Loucy (cell line): ENCODE measurements around the gene TRPM1.

Source experiments
- H2AFZ ChIP-seq: fragments of 200-600 bp; sonication (generic); 2 replicates; pipeline ENCODE4 v1.6.0; 2016; ENCODE audit warnings: antibody characterized with exemption, mild to moderate bottlenecking, low read length, moderate library complexity
- H3F3A ChIP-seq: fragments of 200-600 bp; 2 replicates; pipeline ENCODE4 v1.6.0; 2016; ENCODE audit warnings: antibody characterized with exemption, low read depth, mild to moderate bottlenecking
- H3K27me3 ChIP-seq: fragments of 200-600 bp; sonication (generic); 2 replicates; pipeline ENCODE4 v1.6.1; 2014; ENCODE audit warnings: low read length, mild to moderate bottlenecking; ENCODE audit not compliant: insufficient read depth, poor library complexity, severe bottlenecking
- H3K36me3 ChIP-seq: fragments of 200-600 bp; sonication (generic); 2 replicates; pipeline ENCODE4 v1.6.1; 2016; ENCODE audit warnings: low read length; ENCODE audit not compliant: insufficient read depth
- H3K4me1 ChIP-seq: fragments of 200-600 bp; sonication (generic); 2 replicates; pipeline ENCODE4 v1.5.1; 2014; ENCODE audit warnings: low read length, mild to moderate bottlenecking; ENCODE audit not compliant: insufficient read depth, poor library complexity, severe bottlenecking
- H3K4me2 ChIP-seq: fragments of 200-600 bp; sonication (generic); 2 replicates; pipeline ENCODE4 v1.6.0; 2014; ENCODE audit warnings: antibody characterized with exemption, low read length, low read depth, mild to moderate bottlenecking; ENCODE audit not compliant: poor library complexity, severe bottlenecking
- H3K4me3 ChIP-seq: fragments of 200-600 bp; sonication (generic); 2 replicates; pipeline ENCODE4 v1.5.1; 2014; ENCODE audit warnings: low read length, mild to moderate bottlenecking, mixed read lengths; ENCODE audit not compliant: poor library complexity, severe bottlenecking
- H3K79me2 ChIP-seq: fragments of 200-600 bp; sonication (generic); 2 replicates; pipeline ENCODE4 v1.6.1; 2014; ENCODE audit warnings: low read length; ENCODE audit not compliant: insufficient read depth
- H3K9ac ChIP-seq: fragments of 200-600 bp; sonication (generic); 2 replicates; pipeline ENCODE4 v1.6.0; 2014; ENCODE audit warnings: mild to moderate bottlenecking, low read depth, low read length, moderate library complexity; ENCODE audit not compliant: poor library complexity, severe bottlenecking
- H3K9me2 ChIP-seq: fragments of 200-600 bp; sonication (generic); replicated peaks from 2 replicates; pipeline ENCODE4 v1.6.1; 2016; ENCODE audit warnings: low read depth, low read length, mixed read lengths
- H3K9me3 ChIP-seq: fragments of 200-600 bp; sonication (generic); 2 replicates; pipeline ENCODE4 v1.6.1; 2014; ENCODE audit warnings: mild to moderate bottlenecking, antibody characterized with exemption, low read length, low read depth; ENCODE audit not compliant: insufficient read depth
- H4K20me1 ChIP-seq: fragments of 200-600 bp; sonication (generic); 2 replicates; pipeline ENCODE4 v1.6.0; 2014; ENCODE audit warnings: antibody characterized with exemption, low read length, mild to moderate bottlenecking; ENCODE audit not compliant: insufficient read depth, poor library complexity, severe bottlenecking
- CTCF ChIP-seq: fragments of 200-600 bp; sonication (generic); conservative IDR thresholded peaks from 2 replicates; pipeline ENCODE4 v1.5.1; 2014; ENCODE audit warnings: mild to moderate bottlenecking, antibody characterized with exemption, low read length
- EZH2phosphoT487 ChIP-seq: fragments of 200-600 bp; IDR thresholded peaks from 2 replicates; pipeline ENCODE4 v1.6.1; 2018; ENCODE audit warnings: antibody characterized with exemption, mild to moderate bottlenecking, moderate library complexity, borderline replicate concordance

Gene TRPM1

DNA sequence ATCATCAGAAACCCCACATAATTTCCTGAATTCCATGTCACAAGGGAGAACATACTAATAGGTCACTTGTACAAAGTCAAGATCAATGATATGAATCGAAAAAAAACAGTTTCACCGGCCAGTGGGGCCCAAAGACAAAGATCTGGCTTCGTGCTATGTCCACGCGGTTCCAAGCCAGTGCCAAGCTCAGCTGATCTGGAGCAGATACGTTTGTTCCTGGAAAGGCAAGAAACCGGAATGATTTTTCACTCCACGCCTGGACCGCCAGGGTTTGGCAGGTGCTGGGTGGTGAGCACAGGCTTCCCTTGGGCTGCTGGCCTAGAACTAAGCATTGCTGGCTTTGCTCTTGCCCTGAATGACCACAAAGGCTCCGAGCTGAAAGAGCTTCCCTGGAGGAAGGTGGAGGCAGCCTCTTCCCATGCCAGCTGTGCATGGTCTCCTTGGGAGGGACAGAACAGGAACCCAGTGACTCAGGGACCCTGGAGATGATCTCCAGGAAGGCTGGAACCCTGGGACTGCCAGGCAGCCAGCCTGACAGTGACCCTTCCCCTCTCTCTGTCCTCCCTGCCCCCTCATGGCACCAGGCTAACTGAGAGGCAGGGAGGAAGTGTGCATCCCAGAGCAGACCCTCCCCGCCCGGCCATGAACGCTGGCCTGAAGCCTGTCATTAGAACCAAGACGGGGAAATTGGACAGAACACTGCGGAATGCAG lies 40.9 kb downstream of the TRPM1 start:
- Histone ChIP-seq H3F3A (no peaks in the 10 kb centered on the region), H3K9ac (no peak overlapping the region), H3K36me3 (no peaks in the 10 kb centered on the region), H3K79me2 (no peaks in the 10 kb centered on the region), H3K4me3 (no peak overlapping the region), H3K4me2 (no peak overlapping the region), H3K4me1 (no peaks in the 10 kb centered on the region), H3K27me3 (no peaks in the 10 kb centered on the region), H2AFZ (no peak overlapping the region), H4K20me1 (no peaks in the 10 kb centered on the region), H3K9me2 (no peaks in the 10 kb centered on the region), H3K9me3 (0 out of 2 replicates have a peak, but pooled peaks cover 3% of the 10 kb centered on the region)
- TF ChIP-seq CTCF (no peak), EZH2phosphoT487 (no peak)

DNA sequence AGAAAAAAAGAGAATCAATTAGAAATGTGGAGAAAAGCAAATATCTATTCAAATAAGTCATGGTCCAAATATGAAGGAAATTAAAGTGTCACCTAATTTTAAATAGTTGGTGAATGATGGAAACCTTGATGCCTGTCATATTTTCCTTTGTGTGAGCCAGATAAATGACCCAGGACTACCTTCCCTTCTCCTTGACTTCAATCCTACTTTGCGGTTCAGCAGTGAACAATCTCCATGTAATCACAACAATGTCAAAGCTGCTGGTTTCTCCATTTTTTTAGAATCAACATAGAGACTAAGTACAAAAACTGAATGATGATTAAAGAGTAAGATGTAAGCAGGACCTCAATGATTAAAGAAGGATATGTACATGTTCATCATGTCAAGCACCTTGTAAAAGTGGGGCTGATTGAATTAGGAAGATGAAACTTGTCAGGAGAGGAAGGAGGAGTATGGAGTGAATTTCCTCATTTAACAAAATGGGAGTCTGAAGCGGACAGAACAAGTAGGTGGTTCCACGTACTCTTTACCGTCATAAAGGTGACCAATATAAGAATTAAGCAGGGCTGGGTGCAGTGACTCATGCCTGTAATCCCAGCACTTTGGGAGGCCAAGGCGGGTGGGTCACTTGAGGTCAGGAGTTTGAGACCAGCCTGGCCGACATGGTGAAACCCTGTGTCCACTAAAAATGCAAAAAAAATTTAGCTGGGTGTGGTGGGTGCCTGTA lies 43.1 kb downstream of the TRPM1 start:
- no peak overlapping the region for H3K4me3 ChIP-seq
- no peak overlapping the region for H2AFZ ChIP-seq
- H3K9me2 ChIP-seq = no peaks in the 10 kb centered on the region
- no peak overlapping the region for H3K4me2 ChIP-seq
- 0 out of 2 replicates have a peak, but pooled peaks cover 3% of the 10 kb centered on the region for H3K9me3 ChIP-seq
- no peak for TF ChIP-seq CTCF
- TF ChIP-seq EZH2phosphoT487 = no peak
- H3K9ac ChIP-seq = no peak overlapping the region
- H3K4me1 ChIP-seq = no peaks in the 10 kb centered on the region
- H3F3A ChIP-seq = no peaks in the 10 kb centered on the region
- no peaks in the 10 kb centered on the region for H3K36me3 ChIP-seq
- H4K20me1 ChIP-seq = no peaks in the 10 kb centered on the region
- no peaks in the 10 kb centered on the region for H3K79me2 ChIP-seq
- H3K27me3 ChIP-seq = no peaks in the 10 kb centered on the region

GRCh38 chr15:31051496-31052080 lies 49.9 kb downstream of the TRPM1 start:
- no peaks in the 10 kb centered on the region for H3K27me3 ChIP-seq
- H4K20me1 ChIP-seq = no peaks in the 10 kb centered on the region
- no peaks in the 10 kb centered on the region for H3K9me2 ChIP-seq
- H3K9ac ChIP-seq = no peak overlapping the region
- H3K9me3 ChIP-seq = no peaks in the 10 kb centered on the region
- H3F3A ChIP-seq = no peaks in the 10 kb centered on the region
- TF ChIP-seq EZH2phosphoT487 (no peak), CTCF (no peak)
- H3K79me2 ChIP-seq = no peaks in the 10 kb centered on the region
- H3K4me3 ChIP-seq = no peak overlapping the region
- H3K4me2 ChIP-seq = no peak overlapping the region
- no peaks in the 10 kb centered on the region for H3K36me3 ChIP-seq
- H2AFZ ChIP-seq = peak overlapping the region; percentile 33; the same call in 1 of the 2 replicates
- no peaks in the 10 kb centered on the region for H3K4me1 ChIP-seq
